HepG2 (cell line): ENCODE measurements around the gene CHRD. TPM values are rescaled to one million over a fixed set of nuclear protein-coding genes. Genes with fewer than 3 reads are reported as not detected.

ENCODE experiments used
- AHR ChIP-seq: IDR thresholded peaks from 2 replicates; pipeline ENCODE4 v1.6.1; 2018; ENCODE audit warnings: missing genetic modification reagents, missing compliant biosample characterization
- CAMTA2 ChIP-seq: sonication (generic); formaldehyde crosslinking; IDR thresholded peaks from 2 replicates; pipeline ENCODE4 v1.4.0; 2020; ENCODE audit warnings: mild to moderate bottlenecking, missing genetic modification reagents, borderline replicate concordance
- IRF2 ChIP-seq: IDR thresholded peaks from 2 replicates; pipeline ENCODE4 v1.6.1; 2018; ENCODE audit warnings: missing genetic modification reagents, missing compliant biosample characterization
- KDM5B ChIP-seq: sonication (generic); formaldehyde crosslinking; IDR thresholded peaks from 2 replicates; pipeline ENCODE4 v1.4.0; 2020; ENCODE audit warnings: missing genetic modification reagents, mild to moderate bottlenecking, borderline replicate concordance
- KMT2A ChIP-seq: sonication (generic); formaldehyde crosslinking; IDR thresholded peaks from 2 replicates; pipeline ENCODE4 v1.4.0; 2020; ENCODE audit warnings: missing genetic modification reagents
- LCORL ChIP-seq, 2 experiments: fragments of 450-650 bp in 1 of 2; sonication (generic) in 1 of 2; formaldehyde crosslinking in 1 of 2; IDR thresholded peaks; 2 replicates each; pipeline versions ENCODE4 v1.5.0 to v1.6.1; 2017 to 2020; ENCODE audit warnings: antibody characterized with exemption in 1 of 2, missing genetic modification reagents in 1 of 2
- PHF21A ChIP-seq: sonication (generic); formaldehyde crosslinking; IDR thresholded peaks from 2 replicates; pipeline ENCODE4 v1.5.0; 2020; ENCODE audit warnings: mild to moderate bottlenecking, missing genetic modification reagents
- PITX1 ChIP-seq: sonication (generic); formaldehyde crosslinking; IDR thresholded peaks from 2 replicates; pipeline ENCODE4 v1.5.1; 2020; ENCODE audit warnings: mild to moderate bottlenecking, missing genetic modification reagents
- SIX1 ChIP-seq: sonication (generic); formaldehyde crosslinking; IDR thresholded peaks from 2 replicates; pipeline ENCODE4 v1.4.0; 2020; ENCODE audit warnings: missing genetic modification reagents, borderline replicate concordance
- TOPORS ChIP-seq: sonication (generic); formaldehyde crosslinking; IDR thresholded peaks from 2 replicates; pipeline ENCODE4 v1.8.0; 2023; ENCODE audit warnings: mild to moderate bottlenecking, missing genetic modification reagents
- XBP1 ChIP-seq: sonication (generic); formaldehyde crosslinking; IDR thresholded peaks from 2 replicates; pipeline ENCODE4 v1.5.0; 2020; ENCODE audit warnings: missing genetic modification reagents
- ZNF224 ChIP-seq: sonication (generic); formaldehyde crosslinking; IDR thresholded peaks from 2 replicates; pipeline ENCODE4 v1.5.0; 2020; ENCODE audit warnings: mild to moderate bottlenecking, missing genetic modification reagents
- ZNF296 ChIP-seq: sonication (generic); formaldehyde crosslinking; conservative IDR thresholded peaks from 2 replicates; pipeline ENCODE4 v1.5.0; 2020; ENCODE audit warnings: mild to moderate bottlenecking, missing genetic modification reagents
- ZNF382 ChIP-seq: sonication (generic); formaldehyde crosslinking; IDR thresholded peaks from 2 replicates; pipeline ENCODE4 v1.5.0; 2020; ENCODE audit warnings: missing genetic modification reagents, mild to moderate bottlenecking, borderline replicate concordance
- ZNF543 ChIP-seq: sonication (generic); formaldehyde crosslinking; IDR thresholded peaks from 2 replicates; pipeline ENCODE4 v1.4.0; 2020; ENCODE audit warnings: mild to moderate bottlenecking, missing genetic modification reagents
- ZNF615 ChIP-seq: sonication (generic); formaldehyde crosslinking; IDR thresholded peaks from 2 replicates; pipeline ENCODE4 v1.5.0; 2020; ENCODE audit warnings: mild to moderate bottlenecking, missing genetic modification reagents, borderline replicate concordance
- polyA plus RNA-seq, 8 experiments: library from polyadenylated mRNA; depleted of rRNA in 3 of 8; stranded (reverse) in 7 of 8; unstranded in 1 of 8; fragments of >200 nt; fragmentation: Illumina TruSeq in 4 of 8; extraction: Trizol in 4 of 8; gene quantifications; 2 replicates each; pipeline versions ENCODE4 v1.2.1 to v1.2.3, GENCODE V29; 2011 to 2016; ENCODE audit warnings: low read depth in 4 of 8, missing spikeins in 1 of 8, mixed read lengths in 1 of 8; ENCODE audit not compliant: insufficient read depth in 1 of 8
- total RNA-seq, 5 experiments: library from RNA; depleted of rRNA; stranded (reverse); fragments of >200 nt; fragmentation: Illumina TruSeq; extraction: Trizol; gene quantifications; 2 replicates each; pipeline ENCODE4 v1.2.3, GENCODE V29; 2016; ENCODE audit warnings: low read depth in 1 of 5
- TF ChIP-seq, protein P1 (sequence below): sonication (generic); formaldehyde crosslinking; IDR thresholded peaks from 2 replicates; pipeline ENCODE4 v1.4.0; 2020; ENCODE audit warnings: mild to moderate bottlenecking, missing genetic modification reagents, borderline replicate concordance
- TF ChIP-seq, protein P2 (sequence below): sonication (generic); formaldehyde crosslinking; IDR thresholded peaks from 2 replicates; pipeline ENCODE4 v1.4.0; 2020; ENCODE audit warnings: missing genetic modification reagents
- TF ChIP-seq, protein P3 (sequence below): sonication (generic); formaldehyde crosslinking; IDR thresholded peaks from 2 replicates; pipeline ENCODE4 v1.8.0; 2022; ENCODE audit warnings: low read depth, missing genetic modification reagents
- TF ChIP-seq, protein P4 (sequence below): IDR thresholded peaks from 2 replicates; pipeline ENCODE4 v1.6.1; 2016; ENCODE audit warnings: low read depth, control low read depth
- TF ChIP-seq, protein P5 (sequence below): sonication (generic); formaldehyde crosslinking; IDR thresholded peaks from 2 replicates; pipeline ENCODE4 v1.8.0; 2023; ENCODE audit warnings: mild to moderate bottlenecking, missing genetic modification reagents

The CHRD gene
- total and polyA plus RNA-seq, 2 of the 13 experiments (the other 11 are each of a cell fraction or from before 2014, with no cell fraction given): 22.2 to 35.2 TPM

DNA sequence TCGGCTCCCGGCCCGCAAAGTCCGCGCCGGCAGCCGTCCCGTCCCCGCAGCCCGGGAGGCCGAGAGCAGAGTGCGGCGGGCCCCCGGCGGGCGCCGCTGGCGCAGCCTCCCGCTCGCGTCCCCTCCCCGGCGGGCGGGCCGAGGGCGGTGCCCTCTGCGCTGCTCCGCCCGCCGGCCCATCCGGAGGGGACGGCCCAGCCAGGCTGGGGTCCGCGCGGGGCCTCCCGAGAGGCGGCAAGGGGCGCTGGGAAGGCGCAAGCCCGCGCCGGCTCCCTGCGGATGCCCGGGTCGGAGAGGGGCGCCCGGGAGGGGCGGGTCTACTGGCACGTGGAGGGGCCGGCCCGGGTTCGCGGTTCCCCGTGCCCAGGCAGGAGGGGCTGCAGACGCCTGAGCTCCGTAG lies 18.3 kb upstream of the CHRD start, which contains the start of the genes CLCN2 and POLR2H (continued):
- TF ChIP-seq, protein P1, sequence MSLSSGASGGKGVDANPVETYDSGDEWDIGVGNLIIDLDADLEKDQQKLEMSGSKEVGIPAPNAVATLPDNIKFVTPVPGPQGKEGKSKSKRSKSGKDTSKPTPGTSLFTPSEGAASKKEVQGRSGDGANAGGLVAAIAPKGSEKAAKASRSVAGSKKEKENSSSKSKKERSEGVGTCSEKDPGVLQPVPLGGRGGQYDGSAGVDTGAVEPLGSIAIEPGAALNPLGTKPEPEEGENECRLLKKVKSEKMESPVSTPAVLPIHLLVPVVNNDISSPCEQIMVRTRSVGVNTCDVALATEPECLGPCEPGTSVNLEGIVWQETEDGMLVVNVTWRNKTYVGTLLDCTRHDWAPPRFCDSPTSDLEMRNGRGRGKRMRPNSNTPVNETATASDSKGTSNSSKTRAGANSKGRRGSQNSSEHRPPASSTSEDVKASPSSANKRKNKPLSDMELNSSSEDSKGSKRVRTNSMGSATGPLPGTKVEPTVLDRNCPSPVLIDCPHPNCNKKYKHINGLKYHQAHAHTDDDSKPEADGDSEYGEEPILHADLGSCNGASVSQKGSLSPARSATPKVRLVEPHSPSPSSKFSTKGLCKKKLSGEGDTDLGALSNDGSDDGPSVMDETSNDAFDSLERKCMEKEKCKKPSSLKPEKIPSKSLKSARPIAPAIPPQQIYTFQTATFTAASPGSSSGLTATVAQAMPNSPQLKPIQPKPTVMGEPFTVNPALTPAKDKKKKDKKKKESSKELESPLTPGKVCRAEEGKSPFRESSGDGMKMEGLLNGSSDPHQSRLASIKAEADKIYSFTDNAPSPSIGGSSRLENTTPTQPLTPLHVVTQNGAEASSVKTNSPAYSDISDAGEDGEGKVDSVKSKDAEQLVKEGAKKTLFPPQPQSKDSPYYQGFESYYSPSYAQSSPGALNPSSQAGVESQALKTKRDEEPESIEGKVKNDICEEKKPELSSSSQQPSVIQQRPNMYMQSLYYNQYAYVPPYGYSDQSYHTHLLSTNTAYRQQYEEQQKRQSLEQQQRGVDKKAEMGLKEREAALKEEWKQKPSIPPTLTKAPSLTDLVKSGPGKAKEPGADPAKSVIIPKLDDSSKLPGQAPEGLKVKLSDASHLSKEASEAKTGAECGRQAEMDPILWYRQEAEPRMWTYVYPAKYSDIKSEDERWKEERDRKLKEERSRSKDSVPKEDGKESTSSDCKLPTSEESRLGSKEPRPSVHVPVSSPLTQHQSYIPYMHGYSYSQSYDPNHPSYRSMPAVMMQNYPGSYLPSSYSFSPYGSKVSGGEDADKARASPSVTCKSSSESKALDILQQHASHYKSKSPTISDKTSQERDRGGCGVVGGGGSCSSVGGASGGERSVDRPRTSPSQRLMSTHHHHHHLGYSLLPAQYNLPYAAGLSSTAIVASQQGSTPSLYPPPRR: no peak
- TF ChIP-seq KMT2A (CRISPR knock-in tag) (no peak), ZNF543 (no peak; the same call in 1 of the 2 replicates), AHR (CRISPR knock-in tag) (no peak), PITX1 (CRISPR knock-in tag) (no peak), TOPORS (CRISPR knock-in tag) (no peak), ZNF296 (CRISPR knock-in tag) (no peak), SIX1 (CRISPR knock-in tag) (no peak), IRF2 (CRISPR knock-in tag) (no peak), KDM5B (CRISPR knock-in tag) (no peak; the same call in 1 of the 2 replicates), CAMTA2 (CRISPR knock-in tag) (no peak), PHF21A (CRISPR knock-in tag) (peak; percentile 60; the same call in 1 of the 2 replicates), XBP1 (CRISPR knock-in tag) (no peak), ZNF224 (no peak), ZNF382 (CRISPR knock-in tag) (no peak), LCORL (IDR thresholded peaks at IDR 0.05) (no peak), LCORL (CRISPR knock-in tag; IDR thresholded peaks at IDR 0.05) (no peak), ZNF615 (CRISPR knock-in tag) (no peak)
- TF ChIP-seq, protein P2, sequence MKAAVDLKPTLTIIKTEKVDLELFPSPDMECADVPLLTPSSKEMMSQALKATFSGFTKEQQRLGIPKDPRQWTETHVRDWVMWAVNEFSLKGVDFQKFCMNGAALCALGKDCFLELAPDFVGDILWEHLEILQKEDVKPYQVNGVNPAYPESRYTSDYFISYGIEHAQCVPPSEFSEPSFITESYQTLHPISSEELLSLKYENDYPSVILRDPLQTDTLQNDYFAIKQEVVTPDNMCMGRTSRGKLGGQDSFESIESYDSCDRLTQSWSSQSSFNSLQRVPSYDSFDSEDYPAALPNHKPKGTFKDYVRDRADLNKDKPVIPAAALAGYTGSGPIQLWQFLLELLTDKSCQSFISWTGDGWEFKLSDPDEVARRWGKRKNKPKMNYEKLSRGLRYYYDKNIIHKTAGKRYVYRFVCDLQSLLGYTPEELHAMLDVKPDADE (CRISPR knock-in tag): no peak
- TF ChIP-seq, protein P3, sequence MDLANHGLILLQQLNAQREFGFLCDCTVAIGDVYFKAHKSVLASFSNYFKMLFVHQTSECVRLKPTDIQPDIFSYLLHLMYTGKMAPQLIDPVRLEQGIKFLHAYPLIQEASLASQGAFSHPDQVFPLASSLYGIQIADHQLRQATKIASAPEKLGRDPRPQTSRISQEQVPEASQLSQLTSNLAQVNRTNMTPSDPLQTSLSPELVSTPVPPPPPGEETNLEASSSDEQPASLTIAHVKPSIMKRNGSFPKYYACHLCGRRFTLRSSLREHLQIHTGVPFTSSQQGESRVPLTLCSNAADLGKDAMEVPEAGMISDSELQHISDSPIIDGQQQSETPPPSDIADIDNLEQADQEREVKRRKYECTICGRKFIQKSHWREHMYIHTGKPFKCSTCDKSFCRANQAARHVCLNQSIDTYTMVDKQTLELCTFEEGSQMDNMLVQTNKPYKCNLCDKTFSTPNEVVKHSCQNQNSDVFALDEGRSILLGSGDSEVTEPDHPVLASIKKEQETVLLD (CRISPR knock-in tag): peak; percentile 64; the same call in 1 of the 2 replicates
- TF ChIP-seq, protein P4, sequence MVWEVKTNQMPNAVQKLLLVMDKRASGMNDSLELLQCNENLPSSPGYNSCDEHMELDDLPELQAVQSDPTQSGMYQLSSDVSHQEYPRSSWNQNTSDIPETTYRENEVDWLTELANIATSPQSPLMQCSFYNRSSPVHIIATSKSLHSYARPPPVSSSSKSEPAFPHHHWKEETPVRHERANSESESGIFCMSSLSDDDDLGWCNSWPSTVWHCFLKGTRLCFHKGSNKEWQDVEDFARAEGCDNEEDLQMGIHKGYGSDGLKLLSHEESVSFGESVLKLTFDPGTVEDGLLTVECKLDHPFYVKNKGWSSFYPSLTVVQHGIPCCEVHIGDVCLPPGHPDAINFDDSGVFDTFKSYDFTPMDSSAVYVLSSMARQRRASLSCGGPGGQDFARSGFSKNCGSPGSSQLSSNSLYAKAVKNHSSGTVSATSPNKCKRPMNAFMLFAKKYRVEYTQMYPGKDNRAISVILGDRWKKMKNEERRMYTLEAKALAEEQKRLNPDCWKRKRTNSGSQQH (CRISPR knock-in tag): no peak
- TF ChIP-seq, protein P5, sequence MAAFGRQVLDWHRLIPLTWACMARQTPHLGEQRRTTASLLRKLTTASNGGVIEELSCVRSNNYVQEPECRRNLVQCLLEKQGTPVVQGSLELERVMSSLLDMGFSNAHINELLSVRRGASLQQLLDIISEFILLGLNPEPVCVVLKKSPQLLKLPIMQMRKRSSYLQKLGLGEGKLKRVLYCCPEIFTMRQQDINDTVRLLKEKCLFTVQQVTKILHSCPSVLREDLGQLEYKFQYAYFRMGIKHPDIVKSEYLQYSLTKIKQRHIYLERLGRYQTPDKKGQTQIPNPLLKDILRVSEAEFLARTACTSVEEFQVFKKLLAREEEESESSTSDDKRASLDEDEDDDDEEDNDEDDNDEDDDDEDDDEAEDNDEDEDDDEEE: no peak; the same call in 1 of the 2 replicates
